NCI-H1694 (cell line): ENCODE data around the gene CCDC92B.
"Not testable (repeated sequence)": the region's sequence is repeated elsewhere in the genome, so short reads cannot be mapped to it uniquely, and the experiment has no call there.

Source experiments
- DNase-seq: peaks from one replicate; lab custom pipeline; 2025; lab: John Stamatoyannopoulos, UW

The CCDC92B gene

GRCh38 chr17:2749058-2749783 is at the start of gene CCDC92B:
Gene CCDC92B, minus strand, starts transcription at chr17:2749652. Its CDS starts 14,507 bp downstream, at chr17:2735145.
- DNase-seq = no peak

GRCh38 chr17:2798678-2799077 is 49.2 kb upstream of the CCDC92B start:
- DNase-seq = peak; percentile 59

- DNase-seq = no peak
Observed at GRCh38 chr17:2798188-2798587, 48.7 kb upstream of the CCDC92B start.

GRCh38 chr17:2797637-2798036 is 48.2 kb upstream of the CCDC92B start:
- DNase-seq = peak; percentile 46

- DNase-seq = no peak
Observed at GRCh38 chr17:2797226-2797625, 47.8 kb upstream of the CCDC92B start.

- no peak for DNase-seq
Observed at GRCh38 chr17:2796164-2797125, 47.0 kb upstream of the CCDC92B start, which contains the start of gene RAP1GAP2. Gene RAP1GAP2, plus strand, starts transcription at chr17:2796438. Its CDS starts 90 bp downstream, at chr17:2796528.

GRCh38 chr17:2795441-2796163 is 46.1 kb upstream of the CCDC92B start:
- DNase-seq = no peak

GRCh38 chr17:2794111-2794803 is 44.8 kb upstream of the CCDC92B start:
- DNase-seq = no peak

GRCh38 chr17:2792366-2793169 is 43.1 kb upstream of the CCDC92B start:
- no peak for DNase-seq

GRCh38 chr17:2789700-2790099 is 40.2 kb upstream of the CCDC92B start:
- no peak for DNase-seq

- DNase-seq = peak; percentile 97
Observed at GRCh38 chr17:2786176-2786881, 36.9 kb upstream of the CCDC92B start.

- DNase-seq = not testable (repeated sequence)
Observed at GRCh38 chr17:2785376-2785775, 35.9 kb upstream of the CCDC92B start.

GRCh38 chr17:2784864-2785263 is 35.4 kb upstream of the CCDC92B start:
- no peak for DNase-seq

GRCh38 chr17:2783310-2784030 is 34.0 kb upstream of the CCDC92B start:
- no peak for DNase-seq

- no peak for DNase-seq
Observed at GRCh38 chr17:2782055-2782454, 32.6 kb upstream of the CCDC92B start.

GRCh38 chr17:2781598-2781997 is 32.1 kb upstream of the CCDC92B start:
- DNase-seq = not testable (repeated sequence)

- DNase-seq = no peak
Observed at GRCh38 chr17:2780931-2781454, 31.5 kb upstream of the CCDC92B start.

GRCh38 chr17:2780256-2780655 is 30.8 kb upstream of the CCDC92B start:
- no peak for DNase-seq

GRCh38 chr17:2779545-2779944 is 30.1 kb upstream of the CCDC92B start:
- no peak for DNase-seq
